ENCODE data around the gene USP3.

The USP3 gene

GRCh38 chr15:63564093-63564492 is 59.7 kb downstream of the USP3 start:
- TF ChIP-seq TCF12 (IDR thresholded peaks at IDR 0.05; ENCODE audit: low read depth): no peak
- TF ChIP-seq NFIC (IDR thresholded peaks at IDR 0.05): no peak
- no peak for TF ChIP-seq CEBPB (IDR thresholded peaks at IDR 0.05)
- TF ChIP-seq TEAD4 (IDR thresholded peaks at IDR 0.05): no peak
- no peak for TF ChIP-seq USF1 (IDR thresholded peaks at IDR 0.05)
- no peak for TF ChIP-seq FOXM1 (IDR thresholded peaks at IDR 0.05; ENCODE audit: borderline replicate concordance, low read depth)
- TF ChIP-seq YY1 (IDR thresholded peaks at IDR 0.05; ENCODE audit: low read depth): no peak
- no peak for TF ChIP-seq REST (IDR thresholded peaks at IDR 0.05; ENCODE audit: low read depth)
- no peak for TF ChIP-seq RAD21 (IDR thresholded peaks at IDR 0.05; ENCODE audit: low read depth)
- TF ChIP-seq EGR1 (IDR thresholded peaks at IDR 0.05): no peak
- no peak for TF ChIP-seq CREB1 (IDR thresholded peaks at IDR 0.05; ENCODE audit: low read depth)
- no peak for TF ChIP-seq EP300 (IDR thresholded peaks at IDR 0.05; ENCODE audit: borderline replicate concordance)

GRCh38 chr15:63565536-63566186 is 61.3 kb downstream of the USP3 start:
- TF ChIP-seq FOXM1 (IDR thresholded peaks at IDR 0.05; ENCODE audit: borderline replicate concordance, low read depth) (no peak), ZBTB7A (IDR thresholded peaks at IDR 0.05; ENCODE audit: low read depth) (no peak), MAX (IDR thresholded peaks at IDR 0.05) (no peak), USF1 (IDR thresholded peaks at IDR 0.05) (no peak), EP300 (IDR thresholded peaks at IDR 0.05; ENCODE audit: borderline replicate concordance) (no peak), NFIC (IDR thresholded peaks at IDR 0.05) (no peak), CREB1 (IDR thresholded peaks at IDR 0.05; ENCODE audit: low read depth) (no peak)

GRCh38 chr15:63572749-63573464 is 68.5 kb downstream of the USP3 start:
- TF ChIP-seq CREB1 (IDR thresholded peaks at IDR 0.05; ENCODE audit: low read depth): no peak
- no peak for TF ChIP-seq ZBTB7A (IDR thresholded peaks at IDR 0.05; ENCODE audit: low read depth)
- TF ChIP-seq TAF1 (IDR thresholded peaks at IDR 0.05; ENCODE audit: low read depth): no peak
- TF ChIP-seq TEAD4 (IDR thresholded peaks at IDR 0.05): no peak
- no peak for TF ChIP-seq RAD21 (IDR thresholded peaks at IDR 0.05; ENCODE audit: low read depth)
- no peak for TF ChIP-seq FOXM1 (IDR thresholded peaks at IDR 0.05; ENCODE audit: borderline replicate concordance, low read depth)
- no peak for TF ChIP-seq USF1 (IDR thresholded peaks at IDR 0.05)
- TF ChIP-seq EGR1 (IDR thresholded peaks at IDR 0.05): no peak
- TF ChIP-seq NFIC (IDR thresholded peaks at IDR 0.05): no peak
- no peak for TF ChIP-seq REST (IDR thresholded peaks at IDR 0.05; ENCODE audit: low read depth)
- TF ChIP-seq TCF12 (IDR thresholded peaks at IDR 0.05; ENCODE audit: low read depth): no peak
- TF ChIP-seq YY1 (IDR thresholded peaks at IDR 0.05; ENCODE audit: low read depth): no peak
- TF ChIP-seq MAX (IDR thresholded peaks at IDR 0.05): no peak
- TF ChIP-seq CEBPB (IDR thresholded peaks at IDR 0.05): no peak
- TF ChIP-seq EP300 (IDR thresholded peaks at IDR 0.05; ENCODE audit: borderline replicate concordance): no peak

GRCh38 chr15:63573533-63573932 is 69.1 kb downstream of the USP3 start:
- TF ChIP-seq MAX (IDR thresholded peaks at IDR 0.05): no peak
- TF ChIP-seq NFIC (IDR thresholded peaks at IDR 0.05): no peak
- no peak for TF ChIP-seq CREB1 (IDR thresholded peaks at IDR 0.05; ENCODE audit: low read depth)
- TF ChIP-seq TAF1 (IDR thresholded peaks at IDR 0.05; ENCODE audit: low read depth): no peak
- TF ChIP-seq CEBPB (IDR thresholded peaks at IDR 0.05): no peak
- no peak for TF ChIP-seq ZBTB7A (IDR thresholded peaks at IDR 0.05; ENCODE audit: low read depth)
- no peak for TF ChIP-seq USF1 (IDR thresholded peaks at IDR 0.05)
- TF ChIP-seq TEAD4 (IDR thresholded peaks at IDR 0.05): no peak
- no peak for TF ChIP-seq REST (IDR thresholded peaks at IDR 0.05; ENCODE audit: low read depth)
- TF ChIP-seq RAD21 (IDR thresholded peaks at IDR 0.05; ENCODE audit: low read depth): no peak
